ENCODE measurements around the gene VASN.

DNA sequence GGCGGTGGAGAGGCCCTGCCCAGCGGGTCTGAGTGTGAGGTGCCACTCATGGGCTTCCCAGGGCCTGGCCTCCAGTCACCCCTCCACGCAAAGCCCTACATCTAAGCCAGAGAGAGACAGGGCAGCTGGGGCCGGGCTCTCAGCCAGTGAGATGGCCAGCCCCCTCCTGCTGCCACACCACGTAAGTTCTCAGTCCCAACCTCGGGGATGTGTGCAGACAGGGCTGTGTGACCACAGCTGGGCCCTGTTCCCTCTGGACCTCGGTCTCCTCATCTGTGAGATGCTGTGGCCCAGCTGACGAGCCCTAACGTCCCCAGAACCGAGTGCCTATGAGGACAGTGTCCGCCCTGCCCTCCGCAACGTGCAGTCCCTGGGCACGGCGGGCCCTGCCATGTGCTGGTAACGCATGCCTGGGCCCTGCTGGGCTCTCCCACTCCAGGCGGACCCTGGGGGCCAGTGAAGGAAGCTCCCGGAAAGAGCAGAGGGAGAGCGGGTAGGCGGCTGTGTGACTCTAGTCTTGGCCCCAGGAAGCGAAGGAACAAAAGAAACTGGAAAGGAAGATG, 11.2 kb downstream of the VASN start:
- no peak for TF ChIP-seq EZH2 (IDR thresholded peaks at IDR 0.05; ENCODE audit: low read depth)
- TF ChIP-seq, protein P1, sequence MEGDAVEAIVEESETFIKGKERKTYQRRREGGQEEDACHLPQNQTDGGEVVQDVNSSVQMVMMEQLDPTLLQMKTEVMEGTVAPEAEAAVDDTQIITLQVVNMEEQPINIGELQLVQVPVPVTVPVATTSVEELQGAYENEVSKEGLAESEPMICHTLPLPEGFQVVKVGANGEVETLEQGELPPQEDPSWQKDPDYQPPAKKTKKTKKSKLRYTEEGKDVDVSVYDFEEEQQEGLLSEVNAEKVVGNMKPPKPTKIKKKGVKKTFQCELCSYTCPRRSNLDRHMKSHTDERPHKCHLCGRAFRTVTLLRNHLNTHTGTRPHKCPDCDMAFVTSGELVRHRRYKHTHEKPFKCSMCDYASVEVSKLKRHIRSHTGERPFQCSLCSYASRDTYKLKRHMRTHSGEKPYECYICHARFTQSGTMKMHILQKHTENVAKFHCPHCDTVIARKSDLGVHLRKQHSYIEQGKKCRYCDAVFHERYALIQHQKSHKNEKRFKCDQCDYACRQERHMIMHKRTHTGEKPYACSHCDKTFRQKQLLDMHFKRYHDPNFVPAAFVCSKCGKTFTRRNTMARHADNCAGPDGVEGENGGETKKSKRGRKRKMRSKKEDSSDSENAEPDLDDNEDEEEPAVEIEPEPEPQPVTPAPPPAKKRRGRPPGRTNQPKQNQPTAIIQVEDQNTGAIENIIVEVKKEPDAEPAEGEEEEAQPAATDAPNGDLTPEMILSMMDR (conservative IDR thresholded peaks at IDR 0.05): no peak
